KOPT-K1 (cell line): ENCODE data around the gene MACROD2.
"Not testable (repeated sequence)": the region's sequence is repeated elsewhere in the genome, so short reads cannot be mapped to it uniquely, and the experiment has no call there.

Source experiments
- H3K27ac ChIP-seq: fragments of 200-600 bp; sonication (generic); 2 replicates; pipeline ENCODE4 v1.5.1; 2016; ENCODE audit warnings: antibody characterized with exemption, mild to moderate bottlenecking, low read depth, low read length; ENCODE audit not compliant: poor library complexity, severe bottlenecking
- H3K36me3 ChIP-seq: fragments of 200-600 bp; sonication (generic); 2 replicates; pipeline ENCODE4 v1.5.1; 2017; ENCODE audit warnings: antibody characterized with exemption, mild to moderate bottlenecking, low read length, moderate library complexity; ENCODE audit not compliant: insufficient read depth
- H3K9me3 ChIP-seq: fragments of 200-600 bp; sonication (generic); 2 replicates; pipeline ENCODE4 v1.5.1; 2017; ENCODE audit warnings: antibody characterized with exemption, low read length, mild to moderate bottlenecking; ENCODE audit not compliant: insufficient read depth, poor library complexity, severe bottlenecking

MACROD2 gene

GRCh38 chr20:14441201-14441600 lies 445.9 kb downstream of the MACROD2 start:
- Histone ChIP-seq H3K36me3 (no peaks in the 10 kb centered on the region), H3K9me3 (peaks cover 13% of the 10 kb centered on the region), H3K27ac (no peak overlapping the region)

- no peak overlapping the region for H3K27ac ChIP-seq
- peaks cover 1% of the 10 kb centered on the region for H3K9me3 ChIP-seq
- no peaks in the 10 kb centered on the region for H3K36me3 ChIP-seq
Measured at GRCh38 chr20:14444106-14444505, 448.8 kb downstream of the MACROD2 start.

GRCh38 chr20:14445310-14445709 lies 450.0 kb downstream of the MACROD2 start:
- Histone ChIP-seq H3K9me3 (no peaks in the 10 kb centered on the region), H3K27ac (no peak overlapping the region), H3K36me3 (no peaks in the 10 kb centered on the region)

GRCh38 chr20:14445902-14446301 lies 450.6 kb downstream of the MACROD2 start:
- Histone ChIP-seq H3K27ac (no peak overlapping the region), H3K36me3 (no peaks in the 10 kb centered on the region), H3K9me3 (no peaks in the 10 kb centered on the region)

GRCh38 chr20:14446446-14446845 lies 451.1 kb downstream of the MACROD2 start:
- H3K27ac ChIP-seq: no peak overlapping the region
- H3K36me3 ChIP-seq: no peaks in the 10 kb centered on the region
- no peaks in the 10 kb centered on the region for H3K9me3 ChIP-seq

- H3K27ac ChIP-seq: no peak overlapping the region
- no peaks in the 10 kb centered on the region for H3K36me3 ChIP-seq
- no peaks in the 10 kb centered on the region for H3K9me3 ChIP-seq
Measured at GRCh38 chr20:14449323-14449722, 454.0 kb downstream of the MACROD2 start.

- Histone ChIP-seq H3K9me3 (no peaks in the 10 kb centered on the region), H3K36me3 (no peaks in the 10 kb centered on the region)
Measured at GRCh38 chr20:14450256-14450655, 454.9 kb downstream of the MACROD2 start.

GRCh38 chr20:14451458-14451857 lies 456.1 kb downstream of the MACROD2 start:
- Histone ChIP-seq H3K9me3 (no peaks in the 10 kb centered on the region), H3K36me3 (no peaks in the 10 kb centered on the region), H3K27ac (no peak overlapping the region)

More at GRCh38 chr20:14450256-14450655, 454.9 kb downstream of the MACROD2 start:
- no peak overlapping the region for H3K27ac ChIP-seq

- Histone ChIP-seq H3K27ac (no peak overlapping the region), H3K36me3 (no peaks in the 10 kb centered on the region), H3K9me3 (no peaks in the 10 kb centered on the region)
Measured at GRCh38 chr20:14453259-14453658, 457.9 kb downstream of the MACROD2 start.

- H3K36me3 ChIP-seq: no peaks in the 10 kb centered on the region
- H3K9me3 ChIP-seq: no peaks in the 10 kb centered on the region
- no peak overlapping the region for H3K27ac ChIP-seq
Measured at GRCh38 chr20:14454296-14454695, 459.0 kb downstream of the MACROD2 start.

GRCh38 chr20:14467104-14467827 lies 471.9 kb downstream of the MACROD2 start:
- H3K27ac ChIP-seq, H3K9me3 ChIP-seq, H3K36me3 ChIP-seq: not testable (repeated sequence)

GRCh38 chr20:14470231-14470899 lies 475.0 kb downstream of the MACROD2 start:
- H3K9me3 ChIP-seq: no peaks in the 10 kb centered on the region
- H3K27ac ChIP-seq: no peak overlapping the region
- H3K36me3 ChIP-seq: no peaks in the 10 kb centered on the region

GRCh38 chr20:14470977-14471661 lies 475.8 kb downstream of the MACROD2 start:
- H3K27ac ChIP-seq: no peak overlapping the region
- no peaks in the 10 kb centered on the region for H3K9me3 ChIP-seq
- no peaks in the 10 kb centered on the region for H3K36me3 ChIP-seq

GRCh38 chr20:14477125-14477524 lies 481.8 kb downstream of the MACROD2 start:
- no peak overlapping the region for H3K27ac ChIP-seq

GRCh38 chr20:14478126-14478525 lies 482.8 kb downstream of the MACROD2 start:
- no peaks in the 10 kb centered on the region for H3K9me3 ChIP-seq
- H3K36me3 ChIP-seq: no peaks in the 10 kb centered on the region
- H3K27ac ChIP-seq: no peak overlapping the region

More at GRCh38 chr20:14477125-14477524, 481.8 kb downstream of the MACROD2 start:
- Histone ChIP-seq H3K36me3 (no peaks in the 10 kb centered on the region), H3K9me3 (no peaks in the 10 kb centered on the region)
